Suprapubic skin (tissue), 4 donors: ENCODE results near the gene BAG5. TPM values are rescaled to one million over a fixed set of nuclear protein-coding genes. Genes with fewer than 3 reads are reported as not detected.

ENCODE experiments used
- DNase-seq, 2 donors: peaks; one replicate each; pipeline ENCODE4 v3.0.0-alpha.2; 2019; ENCODE audit warnings: low spot score in 2 of 2
- H3K27ac ChIP-seq: fragments of 200-600 bp; sonication (generic); one replicate; pipeline ENCODE4 v1.5.1; 2019
- H3K27me3 ChIP-seq: fragments of 200-600 bp; sonication (generic); one replicate; pipeline ENCODE4 v1.5.1; 2019
- H3K36me3 ChIP-seq: fragments of 200-600 bp; sonication (generic); one replicate; pipeline ENCODE4 v1.5.1; 2019
- H3K4me1 ChIP-seq: fragments of 200-600 bp; sonication (generic); one replicate; pipeline ENCODE4 v1.5.1; 2019
- H3K4me3 ChIP-seq: fragments of 200-600 bp; sonication (generic); one replicate; pipeline ENCODE4 v1.5.1; 2019; ENCODE audit warnings: mild to moderate bottlenecking
- H3K9me3 ChIP-seq: fragments of 200-600 bp; sonication (generic); one replicate; pipeline ENCODE4 v1.5.1; 2019
- CTCF ChIP-seq, 2 donors: fragments of 200-600 bp in 1 of 2; fragments of 450-650 bp in 1 of 2; sonication (generic) in 1 of 2; IDR thresholded peaks; one replicate each; pipeline ENCODE4 v1.5.1; 2016 to 2019; ENCODE audit warnings: antibody characterized with exemption in 2 of 2, mild to moderate bottlenecking in 1 of 2, moderate library complexity in 1 of 2
- EP300 ChIP-seq: sonication (generic); formaldehyde crosslinking; IDR thresholded peaks from one replicate; pipeline ENCODE4 v1.6.1; 2017; ENCODE audit warnings: antibody characterized with exemption
- POLR2A ChIP-seq, 2 donors: fragments of 450-650 bp; IDR thresholded peaks; one replicate each; pipeline ENCODE4 v1.6.1; 2017; ENCODE audit warnings: antibody characterized with exemption in 2 of 2, mild to moderate bottlenecking in 2 of 2, moderate library complexity in 2 of 2
- POLR2AphosphoS5 ChIP-seq, 3 donors: sonication (generic); formaldehyde crosslinking; IDR thresholded peaks; one replicate each; pipeline ENCODE4 v1.6.1; 2017; ENCODE audit warnings: antibody characterized with exemption in 3 of 3
- WGBS: methylation state at CpG from one replicate; pipeline ENCODE4 v1.1.5; 2018; 5-methylcytosine and 5-hydroxymethylcytosine counted together
- total RNA-seq, 4 donors: library from RNA; depleted of rRNA; stranded (reverse); fragments of >200 nt; gene quantifications; one replicate each; pipeline ENCODE4 v1.1.0, GENCODE V29; 2016

The BAG5 gene
- total RNA-seq, 4 donors from 2014 or later = 30.2 to 55.1 (median 39.9) TPM

- peaks cover 18% of the 10 kb centered on the region for H3K4me1 ChIP-seq
- no peak for TF ChIP-seq POLR2AphosphoS5 (IDR thresholded peaks at IDR 0.05)
- TF ChIP-seq POLR2A (IDR thresholded peaks at IDR 0.05) = no peak
- TF ChIP-seq EP300 = no peak
- TF ChIP-seq CTCF (IDR thresholded peaks at IDR 0.05) = no peak
- no peaks in the 10 kb centered on the region for H3K9me3 ChIP-seq
- H3K36me3 ChIP-seq = no peaks in the 10 kb centered on the region
- WGBS = 91% methylated on average over 5 of the region's 5 CpGs
- H3K27me3 ChIP-seq = no peaks in the 10 kb centered on the region
- H3K4me3 ChIP-seq = no peak overlapping the region
- no peak for DNase-seq
- H3K27ac ChIP-seq = no peak overlapping the region
These were observed 42.2 kb upstream of the BAG5 start for GRCh38 chr14:103604620-103605019.

DNA sequence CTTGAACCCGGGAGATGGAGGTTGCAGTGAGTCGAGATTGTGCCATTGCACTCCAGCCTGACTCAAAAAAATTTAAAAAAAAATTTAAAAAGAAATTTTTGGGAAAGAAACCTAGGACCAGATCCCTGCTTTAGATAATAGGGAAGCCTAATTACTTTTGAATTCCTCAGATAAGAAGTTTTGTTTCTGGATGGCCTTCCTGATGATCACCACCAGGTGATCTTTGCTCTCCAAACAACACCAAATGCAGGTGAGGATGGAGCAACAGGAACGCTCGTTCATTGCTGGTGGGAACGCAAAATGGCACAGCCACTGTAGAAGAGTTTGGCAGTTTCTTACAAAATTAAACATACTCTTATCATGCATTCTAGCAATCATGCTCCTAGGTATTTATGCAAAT is 38.0 kb upstream of the BAG5 start:
- Histone ChIP-seq H3K4me3 (no peak overlapping the region), H3K27me3 (no peaks in the 10 kb centered on the region), H3K9me3 (no peaks in the 10 kb centered on the region), H3K27ac (no peak overlapping the region), H3K4me1 (peaks cover 7% of the 10 kb centered on the region), H3K36me3 (no peaks in the 10 kb centered on the region)
- WGBS = 94% methylated on average over 5 of the region's 5 CpGs
- DNase-seq = no peak
- TF ChIP-seq CTCF (IDR thresholded peaks at IDR 0.05) = no peak
- no peak for TF ChIP-seq POLR2AphosphoS5 (IDR thresholded peaks at IDR 0.05)
- TF ChIP-seq EP300 = no peak
- no peak for TF ChIP-seq POLR2A (IDR thresholded peaks at IDR 0.05)

DNA sequence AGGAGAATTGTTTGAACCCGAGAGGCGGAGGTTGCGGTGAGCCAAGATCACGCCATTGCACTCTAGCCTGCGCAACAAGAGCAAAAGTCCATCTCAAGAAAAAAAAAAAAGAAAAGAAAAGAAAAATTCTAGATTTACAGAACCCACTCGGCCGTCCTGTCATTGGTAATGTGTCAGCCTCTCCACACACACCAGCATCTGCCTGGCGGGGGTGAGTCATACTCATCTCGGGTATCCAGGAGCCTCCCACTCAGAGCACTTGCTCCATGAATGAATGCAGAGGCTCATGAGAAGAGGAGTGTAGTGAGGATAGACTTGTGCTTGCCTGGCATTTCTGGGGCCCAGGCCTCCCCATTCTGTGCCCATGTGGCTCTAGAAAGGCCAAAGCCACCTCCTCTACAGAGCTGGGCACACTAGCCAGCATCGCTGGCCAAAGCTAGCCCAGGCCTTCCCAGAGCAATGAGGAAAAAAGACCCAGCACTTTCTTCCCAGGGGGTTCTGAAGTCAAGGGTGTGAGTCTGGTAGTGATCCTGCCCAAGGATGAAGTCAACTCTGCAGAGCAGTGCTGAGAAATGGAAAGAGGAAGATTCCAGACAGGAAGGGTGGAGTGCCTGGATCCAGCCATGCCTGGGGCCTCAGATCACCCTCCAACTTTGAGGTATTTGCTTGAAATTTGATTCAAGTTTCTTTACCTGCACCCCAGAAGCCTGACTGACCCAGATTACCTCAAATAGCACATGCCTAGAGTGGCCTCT is 35.3 kb upstream of the BAG5 start:
- Histone ChIP-seq H3K27me3 (no peaks in the 10 kb centered on the region), H3K9me3 (no peaks in the 10 kb centered on the region), H3K36me3 (no peaks in the 10 kb centered on the region), H3K4me1 (peaks cover 14% of the 10 kb centered on the region), H3K27ac (no peak overlapping the region), H3K4me3 (no peak overlapping the region)
- WGBS = 79% methylated on average over 10 of the region's 10 CpGs
- TF ChIP-seq CTCF (IDR thresholded peaks at IDR 0.05) (no peak), EP300 (no peak), POLR2AphosphoS5 (IDR thresholded peaks at IDR 0.05) (no peak)
- no peak for DNase-seq

DNA sequence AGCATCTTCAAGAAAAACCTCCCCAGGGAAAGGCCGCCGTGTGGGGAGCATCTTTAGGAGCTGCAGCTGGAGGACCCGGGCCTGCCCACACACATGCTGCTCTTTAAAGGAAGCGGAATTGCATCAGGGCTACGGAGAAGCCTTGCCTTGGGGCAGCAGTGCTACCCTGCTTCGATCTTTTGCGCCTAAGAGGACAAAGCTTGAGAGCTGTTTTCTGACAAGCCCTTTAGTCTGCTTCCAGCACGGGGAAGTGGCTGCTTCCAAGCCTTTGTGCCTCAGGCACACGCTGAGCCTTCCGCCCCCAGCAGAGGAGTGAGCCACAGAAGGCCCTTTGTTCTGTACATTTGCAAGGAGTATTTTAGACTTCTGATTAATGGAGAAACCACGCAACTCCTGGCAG is 31.8 kb upstream of the BAG5 start:
- no peak for DNase-seq
- no peaks in the 10 kb centered on the region for H3K27me3 ChIP-seq

DNA sequence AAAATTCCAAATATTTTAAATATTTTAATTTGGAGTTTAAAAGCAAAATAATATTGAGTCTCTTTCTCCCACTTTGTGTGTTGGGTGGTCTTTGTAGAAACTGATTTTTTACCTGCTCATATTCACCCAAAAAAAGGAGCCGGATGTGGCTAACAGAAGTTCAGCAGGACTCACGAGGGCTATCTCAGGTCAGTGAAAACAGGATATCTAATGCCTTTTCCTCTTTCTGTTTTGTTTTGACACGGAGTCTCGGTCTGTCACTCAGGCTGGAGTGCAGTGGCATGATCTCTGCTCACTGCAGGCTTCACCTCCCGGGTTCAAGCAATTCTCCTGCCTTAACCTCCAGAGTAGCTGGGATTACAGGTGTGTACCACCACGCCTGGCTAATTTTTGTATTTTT is 31.1 kb upstream of the BAG5 start:
- H3K27ac ChIP-seq = peak overlapping the region; percentile 50
- TF ChIP-seq POLR2A (IDR thresholded peaks at IDR 0.05) (no peak), POLR2AphosphoS5 (IDR thresholded peaks at IDR 0.05) (no peak), EP300 (no peak), CTCF (IDR thresholded peaks at IDR 0.05) (no peak)
- H3K9me3 ChIP-seq = no peaks in the 10 kb centered on the region
- 71% methylated on average over 6 of the region's 6 CpGs for WGBS
- H3K4me3 ChIP-seq = no peak overlapping the region
- no peak for DNase-seq
- peaks cover 10% of the 10 kb centered on the region for H3K36me3 ChIP-seq
- H3K4me1 ChIP-seq = peaks cover 14% of the 10 kb centered on the region
- H3K27me3 ChIP-seq = no peaks in the 10 kb centered on the region

More for the DNA sequence above, 31.8 kb upstream of the BAG5 start:
- WGBS = 51% methylated on average over 11 of the region's 11 CpGs
- no peak overlapping the region for H3K4me3 ChIP-seq
- TF ChIP-seq POLR2A (IDR thresholded peaks at IDR 0.05) (no peak), POLR2AphosphoS5 (IDR thresholded peaks at IDR 0.05) (peak in 1 of 3 donors; percentile 34)
- peak overlapping the region; percentile 50 for H3K27ac ChIP-seq
- H3K4me1 ChIP-seq = peaks cover 14% of the 10 kb centered on the region
- no peaks in the 10 kb centered on the region for H3K9me3 ChIP-seq
- H3K36me3 ChIP-seq = peaks cover 10% of the 10 kb centered on the region
